NOMO-1 treated with dmso at 0.1 percent for 144 hours (cell line): ENCODE measurements around the gene CDC25B.
"Not testable (repeated sequence)": the region's sequence is repeated elsewhere in the genome, so short reads cannot be mapped to it uniquely, and the experiment has no call there.

Experiments used
- DNase-seq: peaks from one replicate; lab custom pipeline; 2025; ENCODE audit not compliant: unreplicated experiment; lab: John Stamatoyannopoulos, UW

CDC25B gene

DNA sequence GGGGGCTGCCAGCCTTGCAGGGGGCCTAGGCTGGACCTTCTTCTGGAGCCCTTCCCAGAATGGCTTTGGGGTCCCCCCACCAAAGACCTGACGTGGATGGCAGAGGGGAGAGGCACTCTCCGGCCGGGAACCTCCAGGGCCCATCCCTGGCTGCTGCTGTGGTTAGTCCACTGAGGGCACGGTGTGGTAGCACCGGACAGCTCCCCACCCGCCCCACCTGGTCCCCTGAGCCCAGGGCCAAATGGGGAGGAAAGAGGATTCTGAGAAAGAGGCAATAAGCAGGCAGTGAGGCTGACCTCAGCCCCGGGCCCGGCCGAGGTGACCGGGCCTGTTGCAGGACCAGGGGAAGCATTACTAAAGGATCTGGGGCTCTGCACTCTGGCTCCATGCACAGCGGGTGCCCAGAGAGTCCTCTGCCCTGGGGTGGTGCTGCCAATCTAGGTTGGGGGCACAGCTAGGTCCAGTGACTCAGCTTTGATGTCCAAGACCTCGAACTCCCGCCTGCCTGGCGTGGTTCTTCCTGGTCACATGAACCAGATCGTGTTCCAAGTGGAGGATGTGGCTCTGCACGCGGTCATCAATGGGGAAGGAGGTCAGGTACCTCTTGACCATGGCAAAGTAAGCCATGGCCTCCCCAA lies 11.8 kb upstream of the CDC25B start:
- no peak for DNase-seq

DNA sequence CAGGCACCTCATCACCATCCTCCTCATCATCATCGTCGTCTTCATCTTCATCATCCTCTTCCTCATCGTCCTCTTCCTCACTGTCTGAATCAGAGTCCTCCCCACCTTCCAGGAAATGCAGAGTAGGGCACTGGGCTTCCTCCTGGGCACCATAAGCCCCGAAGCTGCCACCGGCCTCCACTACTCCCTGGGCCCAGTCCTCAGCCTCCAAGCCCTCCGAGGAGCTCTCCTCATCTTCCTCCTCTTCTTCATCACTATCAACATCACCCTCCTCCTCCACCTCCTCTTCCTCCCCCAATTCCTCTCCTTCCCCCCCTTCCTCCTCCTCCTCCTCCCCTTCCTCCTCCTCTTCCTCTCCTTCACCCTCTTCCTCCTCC lies 11.3 kb upstream of the CDC25B start:
- no peak for DNase-seq

DNA sequence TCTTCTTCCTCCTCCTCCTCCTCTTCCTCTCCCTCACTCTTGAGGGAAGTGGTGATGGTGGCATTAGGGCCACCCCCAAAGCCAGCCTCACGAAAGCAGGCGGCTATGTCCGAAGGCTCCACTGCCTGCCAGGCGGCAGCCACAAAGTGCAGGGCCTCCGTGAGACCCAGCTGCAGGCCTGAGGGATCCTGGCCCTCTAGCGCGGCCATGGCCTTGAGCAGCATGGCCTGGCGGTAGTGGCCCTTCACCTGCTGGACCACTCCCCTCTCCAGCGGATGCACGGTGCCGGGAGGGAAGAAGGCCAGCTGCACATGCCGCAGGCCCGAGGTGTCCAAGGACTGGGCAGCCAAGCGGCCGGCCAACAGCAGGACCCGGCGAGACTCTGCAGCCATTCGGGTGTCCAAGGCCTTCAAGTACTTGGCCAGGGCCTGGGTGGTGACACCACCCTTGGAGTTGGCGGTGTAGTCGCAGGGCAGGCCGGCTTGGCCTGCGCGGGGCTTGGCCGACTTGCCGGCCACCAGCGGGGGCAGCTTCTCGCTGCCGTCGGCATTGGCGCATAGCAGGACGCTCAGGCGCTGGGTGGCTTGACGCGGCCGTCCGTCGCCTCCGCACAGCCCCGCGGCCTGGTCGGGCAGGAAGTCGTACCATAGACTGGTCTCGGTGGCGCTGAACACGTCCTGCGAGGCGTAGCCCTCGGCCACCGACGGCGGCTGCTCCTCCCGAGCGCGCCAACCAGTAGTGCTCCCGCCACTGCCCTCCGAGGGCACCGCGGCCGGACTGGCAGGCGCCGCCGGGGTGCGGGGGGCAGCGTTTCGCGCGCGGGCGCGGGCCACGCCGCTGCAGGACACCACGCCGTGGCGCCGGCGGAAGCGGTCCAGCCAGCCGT lies 10.6 kb upstream of the CDC25B start:
- no peak for DNase-seq

DNA sequence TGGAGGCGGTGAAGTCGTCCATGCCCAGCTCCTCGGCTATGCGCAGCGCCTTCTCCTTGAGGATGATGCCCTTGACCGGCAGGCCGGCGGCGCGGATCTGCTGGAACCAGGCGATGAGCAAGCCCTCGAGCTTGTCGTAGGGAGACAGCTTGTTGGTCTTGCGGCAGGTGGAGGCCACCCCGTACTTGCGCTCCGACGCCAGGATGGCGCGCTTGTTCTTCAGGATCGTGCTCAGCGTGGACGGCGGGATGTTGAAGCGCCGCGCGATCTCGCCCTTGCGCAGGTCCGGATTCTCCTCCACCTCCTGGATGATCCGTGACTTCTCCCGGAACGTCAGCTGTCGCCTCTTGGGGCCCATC lies 10.0 kb upstream of the CDC25B start:
- DNase-seq: no peak

DNA sequence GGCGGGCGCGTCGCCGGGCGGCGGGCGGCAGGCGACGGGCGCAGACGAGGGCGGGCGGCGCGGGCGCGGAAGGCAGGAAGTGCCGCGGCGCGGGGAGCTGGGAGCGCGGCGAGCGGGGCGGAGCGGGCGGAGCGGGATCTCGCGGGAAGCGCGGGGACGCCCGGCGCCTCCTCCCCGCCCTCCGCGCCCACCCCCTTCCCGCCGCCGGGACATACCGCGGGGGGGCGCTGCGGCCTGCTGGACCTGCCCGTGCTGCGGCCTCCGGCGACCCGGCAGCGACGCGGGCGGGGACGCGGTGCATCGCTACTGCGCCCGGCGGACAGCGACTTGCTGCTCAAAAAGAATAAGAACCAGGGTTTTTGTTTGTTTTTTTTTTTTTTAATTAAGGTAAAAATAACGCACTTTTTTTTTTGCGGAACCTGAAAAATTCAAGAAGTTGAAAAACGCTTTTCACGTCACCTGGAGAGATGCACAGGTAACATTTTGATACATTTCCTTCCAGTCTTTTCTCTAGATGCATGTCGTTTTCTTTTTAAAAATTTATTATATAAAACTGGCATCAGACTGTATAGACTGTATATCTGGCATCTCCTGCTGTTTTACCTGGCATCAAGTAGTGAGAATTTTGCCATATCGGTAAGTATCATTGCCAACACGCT lies 9.3 kb upstream of the CDC25B start, which contains the start of gene CENPB:
TSS of gene CENPB (minus strand) at position 76 of the 659 bp plus-strand sequence. CDS start 257 bp downstream, outside the sequence.
- peak; percentile 80 for DNase-seq

DNA sequence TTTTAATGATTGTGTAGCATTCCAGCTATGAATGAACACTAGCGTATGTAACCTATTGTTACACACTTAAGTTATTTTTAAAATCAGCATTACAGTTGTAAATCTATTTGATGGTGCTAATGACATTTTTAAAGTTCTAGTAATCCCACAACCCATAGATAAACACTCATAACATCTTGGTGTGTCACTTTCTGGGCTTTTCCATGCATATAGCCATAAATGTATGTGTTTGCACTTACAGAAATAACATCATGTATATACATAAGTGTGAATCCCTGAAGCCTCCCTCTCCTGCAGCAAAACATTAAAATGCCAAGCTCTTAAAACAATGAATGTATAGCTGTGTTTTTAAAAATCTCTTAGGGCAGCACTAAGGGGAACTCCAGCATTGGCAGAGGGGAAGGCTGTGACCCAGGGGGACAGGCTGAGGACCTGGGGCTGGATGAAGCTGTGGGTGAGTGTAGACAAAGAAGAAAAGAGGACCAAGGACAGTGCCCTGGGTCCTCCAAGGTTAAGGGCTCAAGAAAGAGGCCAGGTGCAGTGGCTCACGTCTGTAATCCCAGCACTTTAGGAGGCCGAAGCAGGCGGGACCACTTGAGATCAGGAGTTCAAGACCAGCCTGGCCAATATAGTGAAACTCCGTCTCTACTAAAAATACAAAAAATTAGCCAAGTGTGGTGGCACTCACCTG lies 8.6 kb upstream of the CDC25B start:
- DNase-seq: no peak

DNA sequence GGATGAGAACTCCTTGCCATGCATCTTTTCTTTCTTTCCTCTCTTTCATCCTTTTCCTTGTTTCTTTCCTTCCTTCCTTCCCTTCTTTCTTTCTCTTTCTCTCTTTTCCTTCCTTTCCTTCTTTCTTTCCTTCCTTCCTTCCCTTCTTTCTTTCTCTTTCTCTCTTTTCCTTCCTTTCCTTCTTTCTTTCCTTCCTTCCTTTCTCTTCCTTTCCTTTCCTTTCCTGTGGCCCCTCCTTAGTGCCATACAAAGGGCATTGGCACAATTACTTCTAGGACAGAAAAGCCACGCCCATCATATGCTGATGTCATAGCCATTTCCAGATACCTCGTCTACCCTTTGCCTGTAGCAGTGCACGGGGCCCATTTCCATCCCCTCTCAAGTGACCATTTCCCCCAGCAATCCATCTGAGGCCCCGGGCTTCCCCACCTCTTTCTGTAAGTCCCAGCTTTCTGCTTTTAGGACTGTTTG lies 7.4 kb upstream of the CDC25B start:
- DNase-seq: no peak

DNA sequence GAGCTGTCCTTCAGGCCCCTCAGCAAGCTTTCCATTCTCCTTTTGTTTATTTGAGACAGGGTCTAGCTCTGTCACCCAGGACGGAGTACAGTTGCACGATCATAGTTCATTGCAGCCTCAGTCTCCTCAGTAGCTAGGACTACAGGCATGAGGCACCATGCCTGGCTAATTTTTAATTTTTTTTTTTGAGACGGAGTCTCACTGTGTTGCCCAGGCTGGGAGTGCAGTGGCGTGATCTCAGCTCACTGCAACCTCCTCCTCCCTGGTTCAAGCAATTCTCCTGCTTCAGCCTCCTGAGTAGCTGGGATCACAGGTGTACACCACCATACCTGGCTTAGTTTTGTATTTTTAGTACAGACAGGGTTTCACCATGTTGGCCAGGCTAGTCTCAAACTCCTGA lies 6.9 kb upstream of the CDC25B start:
- DNase-seq: not testable (repeated sequence)

DNA sequence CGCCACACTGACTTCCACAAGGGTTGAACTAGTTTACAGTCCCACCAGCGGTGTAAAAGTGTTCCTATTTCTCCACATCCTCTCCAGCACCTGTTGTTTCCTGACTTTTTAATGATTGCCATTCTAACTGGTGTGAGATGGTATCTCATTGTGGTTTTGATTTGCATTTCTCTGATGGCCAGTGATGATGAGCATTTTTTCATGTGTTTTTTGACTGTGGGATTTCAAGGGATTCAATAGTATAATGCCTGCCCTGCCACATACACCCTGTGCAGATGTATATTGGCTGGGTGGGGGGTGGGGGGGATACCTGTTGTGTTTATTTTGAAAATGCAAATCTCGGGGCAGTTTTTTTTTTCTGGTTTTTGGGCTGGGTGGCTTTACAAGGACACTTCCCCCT lies 1.9 kb upstream of the CDC25B start:
- not testable (repeated sequence) for DNase-seq

DNA sequence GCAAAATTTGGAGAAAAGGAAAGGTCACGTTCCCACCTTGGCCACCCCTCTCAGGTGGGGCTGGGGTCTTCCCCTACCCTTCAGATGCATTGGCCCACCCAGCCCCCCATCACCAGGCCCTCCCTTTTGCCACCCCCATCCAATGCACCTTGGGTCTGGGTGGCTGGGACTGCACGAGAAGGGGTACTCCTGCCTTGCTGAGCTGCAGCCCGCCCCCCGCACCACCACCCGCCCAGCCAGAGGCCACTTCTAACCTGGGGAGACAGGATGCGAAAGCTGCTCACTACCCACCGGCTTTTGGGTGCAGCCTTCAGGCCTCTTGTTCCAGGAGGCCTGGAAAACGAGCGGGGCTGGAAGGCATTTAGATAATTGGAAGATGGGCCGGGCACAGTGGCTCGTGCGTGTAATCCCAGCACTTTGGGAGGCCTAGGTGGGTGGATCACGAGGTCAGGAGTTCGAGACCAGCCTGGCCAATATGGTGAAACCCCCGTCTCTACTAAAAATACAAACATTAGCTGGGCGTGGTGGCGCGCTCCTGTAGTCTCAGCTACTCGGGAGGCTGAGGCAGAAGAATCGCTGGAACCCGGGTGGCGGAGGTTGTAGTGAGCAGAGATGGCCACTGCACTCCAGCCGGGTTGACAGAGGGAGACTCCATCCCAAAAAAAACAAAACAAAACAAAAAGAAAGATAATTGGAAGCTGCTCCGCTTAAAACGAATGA lies 1.2 kb upstream of the CDC25B start:
- DNase-seq: no peak

DNA sequence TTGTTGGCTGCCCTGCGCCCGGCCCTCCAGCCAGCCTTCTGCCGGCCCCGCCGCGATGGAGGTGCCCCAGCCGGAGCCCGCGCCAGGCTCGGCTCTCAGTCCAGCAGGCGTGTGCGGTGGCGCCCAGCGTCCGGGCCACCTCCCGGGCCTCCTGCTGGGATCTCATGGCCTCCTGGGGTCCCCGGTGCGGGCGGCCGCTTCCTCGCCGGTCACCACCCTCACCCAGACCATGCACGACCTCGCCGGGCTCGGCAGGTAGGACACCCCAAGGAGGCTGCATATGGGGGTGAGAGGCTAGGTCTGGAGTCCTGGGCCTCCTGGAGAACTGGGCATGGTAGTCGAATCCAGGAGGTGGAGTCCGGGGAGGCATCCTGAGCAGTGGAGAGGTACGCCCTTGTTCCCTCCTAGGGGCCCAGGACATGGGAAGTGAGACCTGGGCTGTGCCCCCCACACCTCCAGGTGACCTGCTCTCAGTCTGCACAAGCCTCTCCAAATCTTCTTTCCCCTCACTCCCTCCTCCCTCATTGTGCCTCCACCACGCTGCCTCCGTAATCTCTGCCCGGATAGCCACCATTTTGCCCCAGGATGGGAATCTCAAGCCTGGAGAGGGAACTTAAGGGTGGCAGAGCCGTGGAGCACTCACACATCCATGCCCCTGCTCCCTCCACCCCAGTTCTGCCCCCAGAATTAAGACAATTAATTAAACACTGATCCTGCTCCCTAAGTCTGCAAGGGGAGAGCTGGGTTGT lies 541 bp downstream of the CDC25B start:
- no peak for DNase-seq

DNA sequence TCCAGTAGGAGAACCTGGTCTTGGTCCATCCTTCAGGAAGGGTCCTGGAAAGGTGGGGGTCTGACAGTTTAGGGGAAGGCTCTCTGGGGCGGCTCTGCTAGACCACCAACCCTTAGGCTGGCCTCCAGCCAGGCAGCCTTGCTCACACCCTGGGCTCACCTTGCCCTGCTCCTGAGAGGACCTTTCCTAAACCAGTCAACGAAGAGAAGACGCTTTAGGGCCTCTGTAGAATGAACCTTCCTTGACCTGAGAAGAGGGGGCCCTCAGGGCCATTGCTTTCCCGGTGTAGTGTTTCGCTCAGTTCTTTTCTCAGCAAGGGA lies 1.1 kb downstream of the CDC25B start:
- no peak for DNase-seq

DNA sequence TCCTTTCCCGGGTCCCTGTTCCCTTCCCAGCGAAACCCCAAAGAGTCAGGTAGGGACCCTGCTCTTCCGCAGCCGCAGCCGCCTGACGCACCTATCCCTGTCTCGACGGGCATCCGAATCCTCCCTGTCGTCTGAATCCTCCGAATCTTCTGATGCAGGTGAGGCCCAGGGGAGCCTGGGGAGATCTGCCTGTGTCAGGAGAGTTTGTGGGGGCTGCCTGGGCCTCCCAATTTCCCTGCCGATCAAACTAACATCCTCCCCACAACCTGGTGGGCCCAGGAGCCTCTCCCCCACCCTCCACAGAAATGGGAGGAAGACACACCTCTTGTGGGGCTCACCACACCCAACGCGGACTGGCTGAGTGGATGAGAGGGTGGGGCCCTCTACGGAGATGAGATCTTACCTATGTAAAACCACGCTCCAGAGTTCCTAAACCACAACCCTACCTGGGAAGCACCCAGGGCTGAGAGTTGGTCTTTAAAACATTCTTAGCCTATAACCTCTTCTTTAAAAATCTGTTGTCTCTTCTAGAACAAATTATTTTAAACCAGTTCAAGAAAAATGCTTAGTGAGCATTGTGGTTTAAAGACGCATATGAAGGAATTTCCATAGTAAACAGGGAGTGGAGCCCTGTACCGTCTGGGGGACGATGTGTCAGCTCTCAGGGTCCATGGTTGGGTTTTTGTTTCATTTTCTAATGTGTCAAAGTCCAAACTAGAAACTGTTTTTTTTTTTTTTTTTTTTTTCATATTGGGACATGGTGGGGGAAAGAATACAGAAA lies 1.7 kb downstream of the CDC25B start:
- no peak for DNase-seq

DNA sequence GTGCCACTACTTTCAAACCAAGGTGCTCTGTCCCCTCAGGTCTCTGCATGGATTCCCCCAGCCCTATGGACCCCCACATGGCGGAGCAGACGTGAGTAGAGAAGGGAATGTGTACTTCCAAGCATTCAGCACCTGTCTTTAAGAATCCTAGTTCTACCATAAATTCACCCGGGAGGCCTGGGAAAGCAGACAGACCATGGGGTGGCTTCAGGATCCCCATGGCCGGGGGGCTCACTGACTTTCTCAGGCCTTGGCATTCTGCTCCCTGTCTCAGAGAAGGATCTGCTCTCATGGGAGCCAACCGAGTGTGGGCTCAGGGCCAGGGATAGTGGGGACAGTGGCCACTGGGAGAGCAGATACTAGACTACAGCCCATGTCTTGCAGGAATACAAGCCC lies 2.3 kb downstream of the CDC25B start:
- DNase-seq: no peak

DNA sequence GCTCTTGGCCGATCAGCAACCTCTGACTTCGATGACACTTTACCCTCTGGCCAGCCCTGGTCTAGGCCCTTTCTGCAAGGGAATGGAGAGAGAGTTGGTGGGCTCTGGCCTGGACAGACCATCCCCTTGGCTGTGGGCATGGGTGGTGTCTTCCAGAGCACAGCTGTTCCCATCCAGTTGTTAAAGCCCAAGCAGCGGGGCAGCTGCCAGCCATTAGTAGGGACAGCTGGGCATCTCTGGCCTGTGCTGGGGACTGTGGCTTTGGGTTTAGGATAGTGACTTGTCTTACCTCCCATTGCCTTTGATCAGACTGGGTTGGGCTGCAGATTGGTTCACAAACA lies 2.8 kb downstream of the CDC25B start:
- DNase-seq: no peak

DNA sequence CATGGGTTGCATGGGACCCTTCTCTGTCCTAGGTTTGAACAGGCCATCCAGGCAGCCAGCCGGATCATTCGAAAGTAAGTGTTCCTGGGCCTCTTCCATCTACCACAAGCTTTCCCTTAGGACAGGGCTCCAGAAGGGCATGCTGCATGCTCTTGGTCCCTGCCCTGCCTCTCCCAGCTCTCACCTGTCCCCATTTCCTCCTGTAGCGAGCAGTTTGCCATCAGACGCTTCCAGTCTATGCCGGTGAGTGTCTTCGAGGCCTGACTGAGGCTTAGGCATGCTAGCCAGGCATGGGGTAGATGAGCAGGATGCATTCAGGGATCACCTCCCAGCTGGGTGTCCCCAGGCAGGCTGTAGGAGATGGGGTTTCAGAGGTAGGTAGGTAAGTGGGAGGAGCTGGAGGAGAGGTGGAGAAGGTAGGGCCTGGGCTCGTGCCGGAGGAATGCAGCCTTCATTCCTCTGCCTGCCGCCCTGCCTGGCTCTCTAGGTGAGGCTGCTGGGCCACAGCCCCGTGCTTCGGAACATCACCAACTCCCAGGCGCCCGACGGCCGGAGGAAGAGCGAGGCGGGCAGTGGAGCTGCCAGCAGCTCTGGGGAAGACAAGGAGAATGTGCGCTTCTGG lies 4.3 kb downstream of the CDC25B start:
- DNase-seq: no peak

DNA sequence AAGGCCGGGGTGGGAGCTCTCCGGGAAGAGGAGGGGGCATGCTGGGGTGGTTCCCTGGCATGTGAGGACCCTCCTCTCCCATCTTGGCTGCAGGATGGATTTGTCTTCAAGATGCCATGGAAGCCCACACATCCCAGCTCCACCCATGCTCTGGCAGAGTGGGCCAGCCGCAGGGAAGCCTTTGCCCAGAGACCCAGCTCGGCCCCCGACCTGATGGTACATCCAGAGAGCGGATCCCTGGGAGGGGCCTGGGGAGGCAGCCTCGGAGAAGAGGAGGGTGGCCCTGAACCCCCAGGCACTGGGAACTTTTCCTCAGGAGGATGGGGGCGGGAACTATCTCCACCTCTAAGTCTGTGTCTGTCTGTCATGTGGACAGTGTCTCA lies 4.8 kb downstream of the CDC25B start:
- DNase-seq: no peak

DNA sequence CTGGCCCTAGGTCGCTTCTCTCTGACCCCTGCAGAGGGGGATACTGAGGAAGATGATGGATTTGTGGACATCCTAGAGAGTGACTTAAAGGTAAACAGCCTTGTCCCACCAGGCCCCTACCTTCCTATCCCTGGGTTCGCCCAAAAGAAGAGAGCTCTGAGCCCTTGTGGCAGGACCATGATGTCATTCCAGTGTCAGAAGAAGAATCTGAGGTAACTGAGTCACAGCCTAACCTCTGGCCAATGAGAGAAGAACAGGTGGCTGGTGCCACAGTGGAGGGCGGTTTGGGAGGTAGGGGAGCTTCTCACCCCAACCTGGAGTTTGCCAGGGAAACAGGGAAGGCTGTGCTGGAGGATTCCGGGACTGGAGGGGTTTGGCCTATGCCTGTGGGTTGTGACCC lies 5.2 kb downstream of the CDC25B start:
- DNase-seq: no peak

DNA sequence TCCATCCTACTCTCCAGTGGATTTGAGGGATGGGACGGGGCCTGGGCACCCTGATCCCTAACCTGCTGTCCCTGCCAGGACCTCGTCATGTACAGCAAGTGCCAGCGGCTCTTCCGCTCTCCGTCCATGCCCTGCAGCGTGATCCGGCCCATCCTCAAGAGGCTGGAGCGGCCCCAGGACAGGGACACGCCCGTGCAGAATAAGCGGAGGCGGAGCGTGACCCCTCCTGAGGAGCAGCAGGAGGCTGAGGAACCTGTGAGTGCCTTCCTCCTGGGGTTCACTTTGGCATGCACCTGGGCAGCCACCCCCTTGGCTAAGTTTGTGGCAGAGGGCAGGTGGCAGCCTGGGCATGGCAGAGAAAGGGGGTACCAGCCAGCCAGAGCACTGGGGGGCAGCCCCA lies 5.7 kb downstream of the CDC25B start:
- DNase-seq: no peak
